ENCODE results near the gene DISP2. TPM values are rescaled to one million over a fixed set of nuclear protein-coding genes. Genes with fewer than 3 reads are reported as not detected.

The DISP2 gene
- total and polyA plus RNA-seq, 2 donors from 2014 or later: 0.04 to 0.69 TPM

- FAIRE-seq (no peak), DNase-seq (peak in 1 of 5 donors; percentile 68)
- Histone ChIP-seq H3K27ac (ENCODE audit: low read depth in 2 of 2, low read length in 2 of 2) (peak overlapping the region in 1 of 2 donors; percentile 49), H3K4me1 (ENCODE audit: control insufficient read depth in 2 of 3, insufficient read depth in 2 of 3, low read depth in 1 of 3, low read length in 3 of 3) (peaks cover 0 to 35% (median 14%) of the 10 kb centered on the region in 3 donors), H3K9me3 (ENCODE audit: control insufficient read depth in 2 of 3, insufficient read depth in 1 of 3, low read length in 3 of 3) (no peaks in the 10 kb centered on the region), H3K36me3 (ENCODE audit: control insufficient read depth in 2 of 3, insufficient read depth in 3 of 3, low read length in 3 of 3) (no peaks in the 10 kb centered on the region), H3K9ac (ENCODE audit: low read length in 3 of 3) (no peak overlapping the region), H3K4me3 (ENCODE audit: low read length in 3 of 3) (no peak overlapping the region), H3K27me3 (ENCODE audit: control insufficient read depth, insufficient read depth, low read length) (no peaks in the 10 kb centered on the region)
- no peak for TF ChIP-seq CTCF (IDR thresholded peaks at IDR 0.05; ENCODE audit: borderline replicate concordance, extremely low read depth, insufficient read depth)
- intact Hi-C loops (cut with DNase I): no loop called here
Measured at GRCh38 chr15:40334941-40335795, 22.9 kb upstream of the DISP2 start.

- FAIRE-seq (no peak), DNase-seq (peak in 4 of 5 donors; percentile 34 to 69 (median 47))
- Histone ChIP-seq H3K27me3 (ENCODE audit: control insufficient read depth, insufficient read depth, low read length) (no peaks in the 10 kb centered on the region), H3K4me1 (ENCODE audit: control insufficient read depth in 2 of 3, insufficient read depth in 2 of 3, low read depth in 1 of 3, low read length in 3 of 3) (peaks cover 0 to 43% (median 18%) of the 10 kb centered on the region in 3 donors), H3K9me3 (ENCODE audit: control insufficient read depth in 2 of 3, insufficient read depth in 1 of 3, low read length in 3 of 3) (no peaks in the 10 kb centered on the region), H3K27ac (ENCODE audit: low read depth in 2 of 2, low read length in 2 of 2) (no peak overlapping the region), H3K4me3 (ENCODE audit: low read length in 3 of 3) (no peak overlapping the region), H3K36me3 (ENCODE audit: control insufficient read depth in 2 of 3, insufficient read depth in 3 of 3, low read length in 3 of 3) (no peaks in the 10 kb centered on the region), H3K9ac (ENCODE audit: low read length in 3 of 3) (no peak overlapping the region)
- no peak for TF ChIP-seq CTCF (IDR thresholded peaks at IDR 0.05; ENCODE audit: borderline replicate concordance, extremely low read depth, insufficient read depth)
- intact Hi-C loops (cut with DNase I): no loop called here
Measured at GRCh38 chr15:40335938-40336743, 21.9 kb upstream of the DISP2 start.

GRCh38 chr15:40336744-40337122 is 21.3 kb upstream of the DISP2 start:
- Histone ChIP-seq H3K36me3 (ENCODE audit: control insufficient read depth in 2 of 3, insufficient read depth in 3 of 3, low read length in 3 of 3) (no peaks in the 10 kb centered on the region), H3K4me3 (ENCODE audit: low read length in 3 of 3) (no peak overlapping the region), H3K27me3 (ENCODE audit: control insufficient read depth, insufficient read depth, low read length) (no peaks in the 10 kb centered on the region), H3K4me1 (ENCODE audit: control insufficient read depth in 2 of 3, insufficient read depth in 2 of 3, low read depth in 1 of 3, low read length in 3 of 3) (peaks cover 0 to 46% (median 18%) of the 10 kb centered on the region in 3 donors), H3K9me3 (ENCODE audit: control insufficient read depth in 2 of 3, insufficient read depth in 1 of 3, low read length in 3 of 3) (no peaks in the 10 kb centered on the region), H3K27ac (ENCODE audit: low read depth in 2 of 2, low read length in 2 of 2) (no peak overlapping the region), H3K9ac (ENCODE audit: low read length in 3 of 3) (no peak overlapping the region)
- peak in 2 of 5 donors; percentile 58 to 70 for DNase-seq
- intact Hi-C loops (cut with DNase I): no loop called here
- FAIRE-seq: no peak
- TF ChIP-seq CTCF (IDR thresholded peaks at IDR 0.05; ENCODE audit: borderline replicate concordance, extremely low read depth, insufficient read depth): no peak
